GM21360 (cell line): Measurements from ENCODE around the gene KIF6.

ENCODE experiments used
- ATAC-seq: cut with Tn5 transposase; IDR thresholded peaks from one replicate; pipeline ENCODE4 v1.9.1; 2021; ENCODE audit warnings: mild to moderate bottlenecking, moderate library complexity; ENCODE audit not compliant: unreplicated experiment

The KIF6 gene

GRCh38 chr6:39393075-39393474 lies 332.1 kb downstream of the KIF6 start:
- no peak for ATAC-seq

GRCh38 chr6:39391182-39391581 lies 334.0 kb downstream of the KIF6 start:
- no peak for ATAC-seq

- no peak for ATAC-seq
Observed at GRCh38 chr6:39389484-39389767, 335.8 kb downstream of the KIF6 start.

DNA sequence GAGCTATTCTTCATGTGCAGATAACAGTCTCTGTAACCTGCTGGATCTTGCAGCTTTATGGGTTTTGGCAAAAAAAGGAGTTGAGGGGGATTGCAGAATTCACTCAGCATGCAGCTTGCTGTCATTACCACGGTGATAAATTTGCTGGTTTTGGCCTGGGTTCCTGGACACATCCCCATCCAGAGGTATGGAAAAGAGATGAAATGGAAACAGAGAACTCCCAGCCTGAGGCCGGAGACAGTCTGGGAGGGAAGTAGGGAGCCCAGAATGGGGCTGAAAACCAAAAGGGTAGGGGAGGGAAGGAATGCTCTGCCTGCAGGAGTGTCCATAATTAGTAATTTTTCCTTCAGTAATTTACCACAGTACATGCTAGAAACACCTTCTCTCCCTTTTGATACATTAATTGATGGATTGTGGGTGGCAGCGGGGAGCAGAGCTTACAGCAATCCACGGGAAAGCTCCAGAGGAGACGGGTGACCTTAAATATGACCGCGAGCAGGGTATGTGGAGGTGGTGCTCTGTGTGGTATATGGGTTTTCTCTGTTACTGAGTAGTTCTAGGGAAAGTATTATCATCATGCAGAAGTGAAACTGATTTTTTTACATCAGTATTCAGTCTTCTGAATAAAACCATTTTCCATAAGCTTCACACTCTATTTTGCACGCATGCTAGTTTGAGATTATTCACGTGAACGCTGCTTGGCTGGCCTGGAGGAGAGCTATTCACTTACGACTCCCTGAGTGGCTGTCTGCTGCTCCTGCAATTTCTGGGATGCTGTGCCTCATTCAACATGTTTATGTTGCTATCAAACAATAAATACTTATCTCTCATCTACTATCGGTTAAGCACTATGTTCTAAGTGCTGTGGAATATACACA lies 336.4 kb downstream of the KIF6 start:
- ATAC-seq = no peak

GRCh38 chr6:39387785-39388184 lies 337.4 kb downstream of the KIF6 start:
- ATAC-seq = no peak

- ATAC-seq = no peak
Observed at GRCh38 chr6:39386487-39386886, 338.7 kb downstream of the KIF6 start.

DNA sequence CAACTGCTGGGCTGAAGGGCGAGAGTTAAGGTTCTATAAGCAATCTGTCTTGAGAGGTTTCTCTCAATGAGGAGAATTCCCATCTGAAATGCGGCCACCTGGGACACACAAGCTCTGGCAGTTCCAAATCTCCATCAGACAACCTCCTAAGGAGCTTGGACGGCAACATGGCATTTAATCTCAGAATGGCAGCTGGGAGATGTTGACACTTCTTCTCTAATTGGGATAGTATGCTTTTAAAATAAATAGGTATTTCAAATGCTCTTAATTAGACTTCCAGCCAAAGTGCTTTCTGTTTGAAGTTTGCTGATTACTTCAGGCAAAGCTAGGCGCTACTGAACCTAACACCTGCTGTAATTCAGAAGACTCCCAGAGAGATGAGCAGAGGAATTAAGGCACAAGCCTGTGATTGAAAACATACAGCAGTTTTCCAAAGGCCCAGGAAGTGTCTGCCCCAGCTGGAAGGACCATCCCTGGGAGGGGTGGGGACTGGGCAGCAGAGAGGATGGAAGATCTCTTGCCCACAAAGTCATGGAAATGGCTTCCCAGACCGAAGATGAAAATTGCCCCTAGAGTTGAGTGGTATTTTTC lies 343.6 kb downstream of the KIF6 start:
- ATAC-seq = no peak

DNA sequence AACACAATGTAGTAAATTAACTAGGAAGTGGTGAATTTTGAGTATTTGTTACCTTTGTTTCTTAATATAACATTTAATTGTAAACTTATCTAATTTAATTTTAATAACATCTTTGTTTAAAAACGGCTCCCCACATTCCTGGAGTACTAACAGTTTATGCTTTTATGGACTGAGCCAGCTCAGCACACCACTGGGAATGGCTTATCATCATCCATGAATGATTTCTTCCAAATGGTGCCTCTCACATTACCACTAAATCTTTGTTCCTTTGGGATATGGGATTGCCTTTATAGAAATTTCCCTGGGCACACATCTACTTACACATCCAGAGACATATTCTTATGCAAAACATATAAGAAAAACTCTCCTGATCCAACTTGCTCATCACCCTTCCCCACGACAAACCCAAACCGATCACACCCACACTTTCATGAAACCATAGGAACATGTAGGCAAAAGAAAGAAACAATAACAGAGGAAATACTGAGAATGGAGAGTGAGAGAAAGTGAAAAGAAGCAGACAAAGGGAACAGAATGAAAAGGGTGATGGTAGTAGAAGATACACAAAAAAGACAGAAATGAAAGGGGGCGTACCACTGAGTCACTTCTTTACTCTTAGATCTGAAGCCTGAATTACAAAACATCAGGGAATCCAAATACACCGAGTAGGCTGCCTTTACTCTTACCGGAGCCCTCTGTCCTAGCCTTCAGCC lies 344.2 kb downstream of the KIF6 start:
- no peak for ATAC-seq

DNA sequence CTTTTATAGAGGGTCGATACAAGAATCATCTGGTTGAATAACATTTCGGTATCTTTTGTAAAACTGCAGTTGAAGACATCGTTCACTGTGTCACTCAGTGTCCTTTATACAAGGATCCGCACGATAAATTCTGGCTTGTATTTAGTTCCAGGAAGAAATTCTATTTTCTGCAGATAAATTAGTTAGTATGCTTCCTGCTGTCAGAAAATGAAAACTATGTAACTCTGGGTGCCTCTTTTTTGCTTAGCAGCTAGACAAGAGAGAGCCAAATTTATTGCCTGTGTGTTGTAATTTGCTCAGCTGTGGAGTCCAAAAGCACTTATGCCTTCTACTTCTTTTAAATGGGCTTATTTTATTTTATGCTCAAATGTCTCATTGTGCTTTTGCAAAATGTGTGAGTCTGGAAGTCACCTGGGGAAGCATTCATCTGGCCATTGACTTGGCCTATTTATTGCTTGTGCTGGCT lies 346.2 kb downstream of the KIF6 start:
- ATAC-seq = no peak

DNA sequence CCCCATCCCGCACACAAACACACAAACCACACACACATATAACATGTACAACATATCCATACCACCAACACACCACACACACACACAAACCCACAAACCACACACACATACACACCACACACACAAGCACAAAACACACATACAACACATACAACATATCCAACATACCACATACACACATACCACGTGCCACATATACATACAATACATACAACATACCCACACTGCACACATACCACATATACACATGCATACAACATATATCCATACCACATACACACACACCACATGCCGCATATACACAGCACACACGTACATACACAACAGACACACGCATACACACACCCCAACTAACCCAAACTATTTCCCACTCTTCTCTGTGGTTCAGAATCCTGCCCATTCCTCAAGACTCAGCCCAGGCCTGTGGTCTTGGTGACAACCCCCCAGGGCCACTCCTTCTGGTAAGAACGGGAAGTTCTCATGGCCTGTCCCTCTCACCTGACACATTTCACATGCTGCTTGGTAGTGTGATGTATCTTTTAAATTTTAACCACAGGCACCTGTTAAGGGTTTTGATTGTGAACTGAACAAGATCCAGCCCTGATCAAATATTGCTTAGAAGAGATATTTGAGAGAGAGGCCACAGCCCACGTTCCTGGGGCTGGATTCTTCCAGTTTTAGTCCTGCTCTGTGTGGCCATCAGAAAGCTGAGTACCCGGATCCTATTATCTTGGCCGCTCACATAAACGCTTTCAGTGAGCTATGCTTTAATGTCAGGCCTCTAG lies 346.8 kb downstream of the KIF6 start:
- ATAC-seq = no peak

GRCh38 chr6:39377539-39377950 lies 347.7 kb downstream of the KIF6 start:
- ATAC-seq = no peak

GRCh38 chr6:39375405-39375804 lies 349.8 kb downstream of the KIF6 start:
- ATAC-seq = no peak

DNA sequence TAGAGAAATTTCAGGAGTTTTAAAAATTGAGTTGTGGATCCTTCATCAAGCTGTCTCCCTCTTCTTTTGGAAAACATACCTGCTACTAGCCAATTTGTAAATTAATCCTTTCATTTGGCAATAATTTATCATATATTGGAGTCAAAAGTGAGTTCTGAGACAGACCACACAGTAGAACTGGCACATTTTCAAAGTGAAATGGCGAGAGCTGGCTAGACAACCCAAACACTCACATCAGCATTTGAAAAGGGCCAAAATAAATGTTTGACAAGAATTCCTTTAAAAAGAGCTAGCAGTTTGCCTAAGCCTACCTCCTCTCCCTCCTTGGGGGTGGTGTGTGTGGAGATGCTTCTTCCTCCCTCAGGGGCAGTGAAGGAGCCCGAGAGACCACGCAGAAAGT lies 354.8 kb downstream of the KIF6 start:
- ATAC-seq = no peak

- ATAC-seq = no peak
Observed at GRCh38 chr6:39369987-39370386, 355.2 kb downstream of the KIF6 start.

GRCh38 chr6:39367700-39368099 lies 357.5 kb downstream of the KIF6 start:
- ATAC-seq = no peak

- ATAC-seq = no peak
Observed at GRCh38 chr6:39366931-39367618, 358.1 kb downstream of the KIF6 start.

DNA sequence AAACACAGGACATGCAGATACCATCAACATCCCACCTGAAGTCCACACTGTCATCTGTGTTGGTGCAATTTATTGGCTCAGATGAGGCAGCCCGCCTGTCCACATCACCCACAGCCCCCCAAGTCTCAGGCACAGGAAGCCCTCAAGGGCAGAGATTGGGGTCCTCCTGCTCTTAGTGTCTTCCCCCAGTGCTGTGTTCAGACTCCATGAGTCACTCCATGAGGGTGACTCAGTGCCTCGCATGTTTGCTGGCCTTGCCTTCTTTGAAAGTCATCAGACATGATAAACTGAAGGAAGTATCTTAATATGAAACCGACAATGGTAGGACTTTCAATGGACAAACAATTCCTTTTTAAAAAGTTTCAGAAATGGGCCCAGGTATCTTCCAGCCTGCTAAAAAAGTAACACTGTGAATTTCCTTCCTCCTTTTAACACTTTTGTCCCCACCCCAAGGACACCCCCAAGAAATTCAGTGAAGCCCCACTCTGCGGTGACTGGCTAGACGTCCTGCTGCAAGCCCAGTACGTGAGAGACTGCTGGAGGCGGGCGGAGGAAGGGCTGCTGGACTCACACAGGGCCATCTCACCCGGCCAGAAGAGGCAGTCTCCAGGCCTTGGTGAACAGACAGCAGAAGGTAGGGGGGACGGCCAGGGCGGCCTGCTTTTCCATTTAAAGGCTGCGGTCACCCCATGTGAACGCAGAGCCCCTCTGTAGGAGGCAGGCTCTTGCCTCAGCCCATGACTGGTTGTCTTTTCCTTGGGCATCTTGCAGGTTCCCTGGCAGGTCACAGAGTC lies 359.7 kb downstream of the KIF6 start:
- ATAC-seq = no peak

- no peak for ATAC-seq
Observed at GRCh38 chr6:39363280-39363679, 361.9 kb downstream of the KIF6 start.

GRCh38 chr6:39362487-39362865 lies 362.7 kb downstream of the KIF6 start:
- no peak for ATAC-seq
